GM23248 (cell line): ENCODE data around the gene RCL1. TPM values are rescaled to one million over a fixed set of nuclear protein-coding genes. Genes with fewer than 3 reads are reported as not detected.

ENCODE experiments used
- DNase-seq: peaks from one replicate; pipeline ENCODE4 v3.0.0-alpha.2; 2015
- H2AFZ ChIP-seq: fragments of 200-600 bp; sonication (generic); 2 replicates; pipeline ENCODE4 v1.6.1; 2016; ENCODE audit warnings: antibody characterized with exemption
- H3F3A ChIP-seq: fragments of 200-600 bp; sonication (generic); 2 replicates; pipeline ENCODE4 v1.6.1; 2016; ENCODE audit warnings: mild to moderate bottlenecking, antibody characterized with exemption, mixed run types; ENCODE audit not compliant: insufficient read depth
- H3K27ac ChIP-seq: fragments of 200-600 bp; sonication (generic); 2 replicates; pipeline ENCODE4 v1.5.1; 2016; ENCODE audit warnings: mild to moderate bottlenecking
- H3K27me3 ChIP-seq: fragments of 200-600 bp; sonication (generic); replicated peaks from 2 replicates; pipeline ENCODE4 v1.6.1; 2016; ENCODE audit warnings: mild to moderate bottlenecking; ENCODE audit not compliant: insufficient read depth
- H3K36me3 ChIP-seq: fragments of 200-600 bp; sonication (generic); 2 replicates; pipeline ENCODE4 v1.6.1; 2016; ENCODE audit warnings: low read depth, mild to moderate bottlenecking
- H3K4me1 ChIP-seq: fragments of 200-600 bp; sonication (generic); 2 replicates; pipeline ENCODE4 v1.6.1; 2016; ENCODE audit warnings: mild to moderate bottlenecking; ENCODE audit not compliant: insufficient read depth
- H3K4me2 ChIP-seq: fragments of 200-600 bp; sonication (generic); one replicate; pipeline ENCODE4 v1.6.1; 2016; ENCODE audit warnings: mild to moderate bottlenecking; ENCODE audit not compliant: unreplicated experiment
- H3K4me3 ChIP-seq: fragments of 200-600 bp; sonication (generic); 2 replicates; pipeline ENCODE4 v1.5.1; 2016; ENCODE audit warnings: mild to moderate bottlenecking
- H3K79me2 ChIP-seq: fragments of 200-600 bp; sonication (generic); 2 replicates; pipeline ENCODE4 v1.6.1; 2016; ENCODE audit warnings: mild to moderate bottlenecking; ENCODE audit not compliant: insufficient read depth
- H3K9ac ChIP-seq: fragments of 200-600 bp; sonication (generic); 2 replicates; pipeline ENCODE4 v1.6.1; 2016; ENCODE audit warnings: mild to moderate bottlenecking
- H3K9me2 ChIP-seq: fragments of 200-600 bp; sonication (generic); 2 replicates; pipeline ENCODE4 v1.6.1; 2016; ENCODE audit warnings: mixed run types, mild to moderate bottlenecking, moderate library complexity; ENCODE audit not compliant: insufficient read depth
- H3K9me3 ChIP-seq: fragments of 200-600 bp; sonication (generic); one replicate; pipeline ENCODE4 v1.6.1; 2017; ENCODE audit warnings: low read depth
- H4K20me1 ChIP-seq: fragments of 200-600 bp; sonication (generic); 2 replicates; pipeline ENCODE4 v1.6.0; 2016; ENCODE audit not compliant: insufficient read depth
- EZH2 ChIP-seq: fragments of 200-600 bp; sonication (generic); IDR thresholded peaks from 2 replicates; pipeline ENCODE4 v1.6.1; 2018; ENCODE audit warnings: antibody characterized with exemption, mild to moderate bottlenecking; ENCODE audit not compliant: insufficient read depth, poor library complexity, severe bottlenecking
- EZH2phosphoT487 ChIP-seq: fragments of 200-600 bp; sonication (generic); IDR thresholded peaks from 2 replicates; pipeline ENCODE4 v1.6.1; 2018; ENCODE audit warnings: antibody characterized with exemption, moderate library complexity, mild to moderate bottlenecking, low read depth; ENCODE audit not compliant: insufficient read depth
- WGBS, 2 experiments: methylation state at CpG; one replicate each; pipeline ENCODE4 v1.1.6; 2015 to 2017; ENCODE audit warnings: low lambda C conversion rate in 2 of 2, low coverage in 1 of 2; ENCODE audit errors: missing lambda C conversion rate in 2 of 2; 5-methylcytosine and 5-hydroxymethylcytosine counted together
- in situ Hi-C: fragments of 300-500 bp; cut with MboI; formaldehyde crosslinking; loops from 2 replicates; pipeline ENCODE4 v1.15.0; 2020
- polyA plus RNA-seq: library from polyadenylated mRNA; unstranded; fragments of >200 nt; fragmentation: Nextera tagmentation; extraction: Ambion mirVana; gene quantifications from 2 replicates; pipeline ENCODE4 v1.2.1, GENCODE V29; 2016
- total RNA-seq: library from RNA; depleted of rRNA; stranded (reverse); fragments of >200 nt; shearing (Covaris generic); gene quantifications from 2 replicates; pipeline ENCODE4 v1.2.3, GENCODE V29; 2014

Gene RCL1
- total and polyA plus RNA-seq, 2 experiments from 2014 or later: 7.7 to 7.8 TPM

DNA sequence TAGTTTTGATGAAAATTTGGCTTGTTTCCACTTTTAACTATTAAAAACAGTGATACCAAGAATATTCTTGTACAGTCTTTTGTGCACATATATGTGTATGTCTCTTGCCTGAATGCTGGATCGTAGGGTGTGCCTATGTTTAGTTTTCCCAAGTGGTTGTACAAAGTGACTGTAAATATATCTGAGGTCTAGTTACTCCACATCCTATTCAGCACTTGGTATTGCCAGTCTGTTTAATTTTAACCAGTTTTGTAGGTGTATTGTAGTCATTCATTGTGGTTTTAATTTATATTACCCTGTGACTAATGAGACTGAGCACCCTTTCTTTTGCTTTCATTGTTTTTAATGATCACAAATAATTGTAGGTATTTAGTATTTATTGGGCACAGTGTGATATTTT lies 17.8 kb downstream of the RCL1 start:
- no peak overlapping the region for H3K9ac ChIP-seq
- peaks cover 95% of the 10 kb centered on the region for H3K79me2 ChIP-seq

GRCh38 chr9:4811824-4812223 lies 19.1 kb downstream of the RCL1 start:
- Histone ChIP-seq H3K9me3 (no peaks in the 10 kb centered on the region), H3K4me2 (no peak overlapping the region), H3K9ac (no peak overlapping the region), H3K27ac (no peak overlapping the region), H3K27me3 (no peaks in the 10 kb centered on the region), H4K20me1 (no peaks in the 10 kb centered on the region), H3K4me3 (no peak overlapping the region), H3K4me1 (no peaks in the 10 kb centered on the region), H3K9me2 (no peaks in the 10 kb centered on the region), H3K36me3 (no peaks in the 10 kb centered on the region), H3F3A (no peaks in the 10 kb centered on the region), H3K79me2 (peaks cover 95% of the 10 kb centered on the region), H2AFZ (no peak overlapping the region)
- TF ChIP-seq EZH2: no peak
- no peak for TF ChIP-seq EZH2phosphoT487
- no peak for DNase-seq
- in situ Hi-C loops: no loop called here

More for the DNA sequence above, 17.8 kb downstream of the RCL1 start:
- Histone ChIP-seq H3F3A (no peaks in the 10 kb centered on the region), H3K36me3 (no peaks in the 10 kb centered on the region), H3K9me2 (no peaks in the 10 kb centered on the region), H3K4me2 (no peak overlapping the region), H3K9me3 (no peaks in the 10 kb centered on the region), H3K27me3 (no peaks in the 10 kb centered on the region), H3K27ac (no peak overlapping the region), H3K4me1 (no peaks in the 10 kb centered on the region), H3K4me3 (no peak overlapping the region), H4K20me1 (no peaks in the 10 kb centered on the region), H2AFZ (no peak overlapping the region)
- no peak for DNase-seq
- in situ Hi-C loops: no loop called here
- WGBS, 2 experiments: 92 to 96% methylated on average over 1 of the region's 1 CpG
- TF ChIP-seq EZH2phosphoT487: no peak
- TF ChIP-seq EZH2: no peak

DNA sequence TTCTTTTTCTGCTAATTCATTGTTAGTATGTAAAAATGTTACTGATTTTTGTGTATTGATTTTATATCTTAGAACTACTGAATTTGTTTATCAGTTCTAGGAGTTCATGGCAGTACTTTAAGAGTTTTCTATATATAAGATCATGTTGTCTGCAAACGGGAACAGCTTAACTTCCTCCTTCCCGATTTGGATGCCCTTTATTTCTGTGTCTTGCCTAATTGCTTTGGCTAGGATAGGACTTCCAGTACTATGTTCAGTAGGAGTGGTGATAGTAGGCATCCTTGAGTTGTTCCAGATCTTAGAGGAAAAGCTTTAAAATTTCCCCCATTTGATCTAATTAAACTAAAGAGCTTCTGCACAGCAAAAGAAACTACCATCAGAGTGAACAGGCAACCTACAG lies 20.1 kb downstream of the RCL1 start:
- Histone ChIP-seq H3K27me3 (no peaks in the 10 kb centered on the region), H3K9me2 (no peaks in the 10 kb centered on the region), H3K27ac (no peak overlapping the region), H3K9ac (no peak overlapping the region), H3K9me3 (no peaks in the 10 kb centered on the region), H3F3A (no peaks in the 10 kb centered on the region), H3K79me2 (peaks cover 95% of the 10 kb centered on the region), H2AFZ (no peak overlapping the region), H4K20me1 (no peaks in the 10 kb centered on the region), H3K4me2 (no peak overlapping the region), H3K4me1 (no peaks in the 10 kb centered on the region), H3K4me3 (no peak overlapping the region), H3K36me3 (no peaks in the 10 kb centered on the region)
- WGBS, 2 experiments: 95 to 98% methylated on average over 2 of the region's 2 CpGs
- DNase-seq: no peak
- TF ChIP-seq EZH2phosphoT487 (no peak), EZH2 (no peak)
- in situ Hi-C loops: no loop called here

DNA sequence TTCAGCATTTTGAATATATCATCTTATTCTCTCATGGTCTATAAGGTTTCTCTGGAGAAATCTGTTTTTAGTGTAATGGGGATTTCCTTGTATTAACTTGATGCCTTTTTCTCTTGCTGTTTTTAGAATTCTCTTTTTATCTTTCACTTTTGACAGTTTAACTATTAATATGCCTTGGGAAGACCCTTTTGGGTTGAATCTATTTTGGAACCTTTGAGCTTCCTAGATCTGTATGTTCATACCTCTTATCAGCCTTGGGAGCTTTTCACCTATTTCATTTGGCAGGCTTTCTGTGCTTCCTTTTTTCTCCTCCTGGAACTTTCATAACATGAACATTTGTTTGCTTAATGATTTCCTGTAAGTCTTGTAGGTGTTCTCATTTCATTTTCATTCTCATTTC lies 22.2 kb downstream of the RCL1 start:
- Histone ChIP-seq H3K4me1 (no peaks in the 10 kb centered on the region), H3K4me3 (no peak overlapping the region), H3K27me3 (no peaks in the 10 kb centered on the region), H3K36me3 (no peaks in the 10 kb centered on the region), H4K20me1 (no peaks in the 10 kb centered on the region), H3K79me2 (peaks cover 93% of the 10 kb centered on the region), H3K27ac (no peak overlapping the region), H3K9me2 (no peaks in the 10 kb centered on the region), H3K9ac (no peak overlapping the region), H3F3A (no peaks in the 10 kb centered on the region), H3K4me2 (no peak overlapping the region), H3K9me3 (no peaks in the 10 kb centered on the region), H2AFZ (no peak overlapping the region)
- TF ChIP-seq EZH2: no peak
- TF ChIP-seq EZH2phosphoT487: no peak
- in situ Hi-C loops: no loop called here
- no peak for DNase-seq

DNA sequence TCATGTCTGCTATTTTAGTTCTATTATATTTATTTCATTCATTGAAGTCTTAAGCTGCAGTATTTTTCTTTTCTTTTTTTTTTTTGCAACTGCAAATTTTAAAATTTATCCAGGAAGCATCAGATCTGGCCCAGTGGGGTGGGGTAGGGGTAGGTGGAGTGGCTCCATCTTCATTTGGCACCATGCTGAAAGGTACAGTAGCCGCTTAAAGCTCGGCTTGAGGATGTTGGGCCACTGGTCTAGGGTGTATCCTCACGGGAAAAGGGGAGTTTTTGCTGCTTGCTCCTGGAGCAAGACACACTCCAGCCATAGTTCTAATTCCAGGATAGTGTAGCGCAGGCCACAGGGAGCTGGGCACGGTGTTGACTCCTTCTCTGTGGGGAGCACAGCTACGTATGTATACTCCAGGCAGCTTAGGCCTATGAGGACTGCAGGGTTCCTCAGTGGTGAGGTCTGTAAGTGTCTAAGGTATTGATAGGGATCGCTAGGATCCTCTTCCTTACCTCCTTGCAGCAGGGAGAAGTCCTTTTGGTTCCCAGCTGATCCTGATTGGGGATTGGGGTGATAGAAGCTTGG lies 22.7 kb downstream of the RCL1 start:
- in situ Hi-C loops: no loop called here
- H4K20me1 ChIP-seq: no peaks in the 10 kb centered on the region
- no peaks in the 10 kb centered on the region for H3K4me1 ChIP-seq
- no peak overlapping the region for H3K4me3 ChIP-seq
- H2AFZ ChIP-seq: no peak overlapping the region
- H3K9me3 ChIP-seq: no peaks in the 10 kb centered on the region
- H3K9me2 ChIP-seq: no peaks in the 10 kb centered on the region
- no peaks in the 10 kb centered on the region for H3F3A ChIP-seq
- no peak for DNase-seq
- no peaks in the 10 kb centered on the region for H3K36me3 ChIP-seq
- TF ChIP-seq EZH2phosphoT487 (no peak), EZH2 (no peak)
- no peak overlapping the region for H3K4me2 ChIP-seq
- H3K79me2 ChIP-seq: peaks cover 93% of the 10 kb centered on the region
- WGBS, 2 experiments: 86 to 91% methylated on average over 7 of the region's 7 CpGs
- no peaks in the 10 kb centered on the region for H3K27me3 ChIP-seq
- H3K27ac ChIP-seq: no peak overlapping the region
- H3K9ac ChIP-seq: no peak overlapping the region
